Bronchial epithelial cell (primary cell): ENCODE data around the gene PHLDA3. TPM values are rescaled to one million over a fixed set of nuclear protein-coding genes. Genes with fewer than 3 reads are reported as not detected.

Experiments used
- DNase-seq: peaks from one replicate; pipeline ENCODE4 v3.0.0-alpha.2; 2010; ENCODE audit warnings: low read depth
- FAIRE-seq: peaks from 2 replicates; lab custom pipeline; 2011; peaks lifted over from hg19 to GRCh38; lab: Jason Lieb, UNC
- H3K27me3 ChIP-seq: 2 replicates; pipeline ENCODE4 v1.5.1; 2011; ENCODE audit warnings: low read length; ENCODE audit not compliant: control insufficient read depth, insufficient read depth
- H3K36me3 ChIP-seq: 2 replicates; pipeline ENCODE4 v1.5.1; 2011; ENCODE audit warnings: low read length; ENCODE audit not compliant: control insufficient read depth, insufficient read depth
- H3K4me3 ChIP-seq: 2 replicates; pipeline ENCODE4 v1.5.1; 2011; ENCODE audit warnings: mild to moderate bottlenecking, low read depth, low read length, control low read depth
- total RNA-seq: library from RNA; depleted of rRNA; stranded (reverse); fragments of >200 nt; gene quantifications from 2 replicates; pipeline ENCODE4 v1.2.1, GENCODE V29; 2014
- TF ChIP-seq, protein P1 (sequence below): IDR thresholded peaks from 2 replicates; pipeline ENCODE4 v1.5.1; 2011; ENCODE audit warnings: mild to moderate bottlenecking, moderate library complexity, low read length, control low read depth, inconsistent platforms; ENCODE audit not compliant: insufficient read depth, severe bottlenecking

Gene PHLDA3
- total RNA-seq, 1 donor from 2014 or later = 118 TPM

DNA sequence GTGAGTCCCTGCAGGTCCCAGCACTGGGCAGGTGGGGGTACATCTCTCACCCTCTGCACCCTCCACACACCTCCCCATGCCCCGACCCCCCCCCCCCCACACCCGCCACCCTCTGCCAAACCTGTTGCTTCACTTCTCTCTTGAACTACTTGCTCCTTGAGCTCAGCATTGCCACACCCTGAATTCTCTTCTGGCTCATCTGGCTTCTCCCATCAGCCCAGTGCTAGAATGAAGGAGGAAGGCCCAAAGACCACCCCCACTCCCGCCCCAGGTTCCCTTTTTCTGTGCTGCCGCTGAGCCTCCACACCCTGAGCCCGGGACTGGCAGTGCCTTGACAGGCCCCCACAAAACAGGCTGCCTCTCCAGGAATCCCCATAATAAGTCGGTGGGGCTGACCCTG is 41.0 kb downstream of the PHLDA3 start:
- Histone ChIP-seq H3K4me3 (no peak overlapping the region), H3K36me3 (no peaks in the 10 kb centered on the region), H3K27me3 (no peaks in the 10 kb centered on the region)
- no peak for DNase-seq
- no peak for FAIRE-seq
- TF ChIP-seq, protein P1, sequence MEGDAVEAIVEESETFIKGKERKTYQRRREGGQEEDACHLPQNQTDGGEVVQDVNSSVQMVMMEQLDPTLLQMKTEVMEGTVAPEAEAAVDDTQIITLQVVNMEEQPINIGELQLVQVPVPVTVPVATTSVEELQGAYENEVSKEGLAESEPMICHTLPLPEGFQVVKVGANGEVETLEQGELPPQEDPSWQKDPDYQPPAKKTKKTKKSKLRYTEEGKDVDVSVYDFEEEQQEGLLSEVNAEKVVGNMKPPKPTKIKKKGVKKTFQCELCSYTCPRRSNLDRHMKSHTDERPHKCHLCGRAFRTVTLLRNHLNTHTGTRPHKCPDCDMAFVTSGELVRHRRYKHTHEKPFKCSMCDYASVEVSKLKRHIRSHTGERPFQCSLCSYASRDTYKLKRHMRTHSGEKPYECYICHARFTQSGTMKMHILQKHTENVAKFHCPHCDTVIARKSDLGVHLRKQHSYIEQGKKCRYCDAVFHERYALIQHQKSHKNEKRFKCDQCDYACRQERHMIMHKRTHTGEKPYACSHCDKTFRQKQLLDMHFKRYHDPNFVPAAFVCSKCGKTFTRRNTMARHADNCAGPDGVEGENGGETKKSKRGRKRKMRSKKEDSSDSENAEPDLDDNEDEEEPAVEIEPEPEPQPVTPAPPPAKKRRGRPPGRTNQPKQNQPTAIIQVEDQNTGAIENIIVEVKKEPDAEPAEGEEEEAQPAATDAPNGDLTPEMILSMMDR = no peak

DNA sequence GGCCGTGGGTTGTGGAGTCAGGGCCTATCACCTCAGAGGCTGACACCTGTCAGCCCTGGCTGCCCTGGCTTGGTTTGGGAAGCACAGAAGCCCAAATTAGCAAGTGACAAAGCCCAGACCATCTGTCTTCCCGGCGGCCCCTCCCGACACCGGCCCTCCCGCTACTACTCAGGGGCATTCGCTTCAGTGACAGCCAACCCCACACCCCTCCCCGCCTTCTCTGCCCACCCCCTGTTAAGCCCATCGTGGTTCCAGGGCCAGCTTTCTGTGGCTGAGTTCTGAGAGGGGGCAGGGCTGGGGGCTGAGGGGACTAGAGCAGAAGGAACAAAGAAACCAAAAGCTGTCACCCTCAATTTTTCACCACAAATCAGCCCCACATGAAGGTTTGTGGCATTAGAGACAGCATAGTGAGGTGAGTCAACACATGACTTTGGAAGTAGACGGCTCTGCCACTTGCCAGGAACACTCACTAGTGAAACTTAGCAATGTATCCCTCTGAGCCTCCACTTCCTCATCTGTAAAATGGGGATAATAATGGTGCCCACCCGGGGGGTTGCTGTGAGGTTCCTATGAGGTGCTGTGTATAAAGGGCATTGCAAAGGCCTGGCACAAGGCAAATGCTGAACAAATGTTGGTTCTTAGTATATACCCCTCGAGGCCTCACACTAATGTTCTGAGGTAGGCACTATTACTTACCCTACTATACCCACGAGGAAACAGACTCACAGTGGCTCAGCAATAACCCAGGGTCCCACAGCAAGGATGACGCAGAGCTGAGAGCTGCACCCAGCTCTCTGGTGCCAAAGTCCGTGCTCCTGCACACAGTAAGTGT is 42.3 kb downstream of the PHLDA3 start:
- TF ChIP-seq, protein P1 = no peak
- no peak for FAIRE-seq
- H3K27me3 ChIP-seq = no peaks in the 10 kb centered on the region
- DNase-seq = no peak
- H3K4me3 ChIP-seq = no peak overlapping the region
- H3K36me3 ChIP-seq = no peaks in the 10 kb centered on the region

DNA sequence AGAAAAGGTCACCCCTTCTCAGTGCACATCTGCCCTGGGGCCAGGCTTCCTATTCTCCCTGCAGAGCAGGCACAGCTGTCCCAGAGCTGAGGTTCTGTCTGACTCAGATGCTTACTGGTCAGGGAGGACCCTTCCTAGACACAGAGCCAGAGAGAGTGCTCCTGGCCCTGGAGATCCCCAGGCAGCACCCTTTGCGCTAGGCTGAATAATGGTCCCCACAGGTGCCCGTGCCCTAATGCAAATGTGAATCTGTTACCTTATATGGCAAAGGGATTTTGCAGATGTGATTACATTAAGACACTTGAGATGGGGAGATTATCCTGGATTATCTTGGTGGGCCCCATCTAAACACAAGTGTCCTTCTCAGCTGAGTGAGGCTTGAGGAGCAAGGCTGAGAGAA is 44.8 kb downstream of the PHLDA3 start:
- TF ChIP-seq, protein P1 = no peak
- Histone ChIP-seq H3K27me3 (peaks cover 4% of the 10 kb centered on the region), H3K4me3 (no peak overlapping the region), H3K36me3 (no peaks in the 10 kb centered on the region)
- no peak for FAIRE-seq
- no peak for DNase-seq

DNA sequence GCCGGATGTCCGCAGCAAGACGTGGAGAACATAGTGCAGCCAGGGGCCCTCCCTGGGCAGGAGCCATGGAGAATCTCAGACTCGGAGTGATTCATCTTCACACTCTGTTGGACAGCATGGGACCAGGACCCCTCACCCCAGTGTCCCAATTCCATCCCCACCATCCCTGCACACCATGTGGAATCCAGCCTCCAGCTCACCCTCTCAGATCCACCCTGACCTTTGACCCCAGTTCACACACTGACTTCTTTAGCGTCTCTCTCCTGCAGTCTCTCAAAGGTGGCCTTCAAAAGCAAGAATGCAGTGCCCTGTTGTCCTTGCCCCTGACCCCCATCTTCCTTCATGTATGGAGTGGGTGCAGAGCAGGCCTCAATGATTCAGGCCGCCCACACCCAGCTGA is 45.3 kb downstream of the PHLDA3 start:
- H3K27me3 ChIP-seq = peaks cover 4% of the 10 kb centered on the region
- no peak for FAIRE-seq
- no peaks in the 10 kb centered on the region for H3K36me3 ChIP-seq
- TF ChIP-seq, protein P1 = no peak
- no peak overlapping the region for H3K4me3 ChIP-seq
- no peak for DNase-seq

DNA sequence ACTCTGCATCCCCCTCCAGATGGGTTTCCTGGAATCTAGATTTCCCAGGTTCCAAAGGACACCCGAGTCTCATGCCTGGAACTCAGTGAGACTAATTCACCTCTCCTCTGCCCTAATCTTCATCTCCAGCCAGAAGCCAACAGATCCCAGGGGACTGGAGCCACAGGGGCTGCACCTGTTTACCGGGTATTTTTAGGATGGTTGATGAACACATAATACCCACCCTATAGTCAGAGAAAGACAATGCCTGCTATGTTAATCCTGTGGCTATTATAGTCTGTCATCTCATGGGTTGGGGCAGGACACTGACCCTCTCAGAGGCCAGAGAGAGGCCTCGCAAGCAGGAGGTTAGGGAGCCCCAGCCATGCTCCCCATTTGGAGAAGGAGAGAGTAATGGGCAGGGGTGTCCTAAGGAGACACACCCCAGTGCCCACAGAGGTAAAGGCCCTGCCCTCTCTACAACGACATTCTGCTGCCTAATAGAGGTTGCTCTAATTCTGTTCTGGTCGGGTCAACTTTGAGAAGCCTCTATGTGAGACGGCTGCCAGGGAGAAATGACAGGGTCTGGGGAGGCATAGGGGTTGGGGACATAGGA is 46.5 kb downstream of the PHLDA3 start:
- TF ChIP-seq, protein P1 = no peak
- FAIRE-seq (no peak), DNase-seq (no peak)
- H3K36me3 ChIP-seq = no peaks in the 10 kb centered on the region
- H3K4me3 ChIP-seq = no peak overlapping the region
- H3K27me3 ChIP-seq = peaks cover 4% of the 10 kb centered on the region
